WTC11 (cell line): ENCODE measurements around the gene SLTM.

Experiments
- CREB1 ChIP-seq: sonication (generic); formaldehyde crosslinking; IDR thresholded peaks from 2 replicates; pipeline ENCODE4 v1.8.0; 2023; ENCODE audit warnings: mild to moderate bottlenecking, missing genetic modification reagents
- ELF4 ChIP-seq: sonication (generic); formaldehyde crosslinking; IDR thresholded peaks from 2 replicates; pipeline ENCODE4 v1.8.1; 2022; ENCODE audit warnings: low read depth, mild to moderate bottlenecking, moderate library complexity, missing genetic modification reagents
- ESRRA ChIP-seq: sonication (generic); formaldehyde crosslinking; IDR thresholded peaks from 2 replicates; pipeline ENCODE4 v1.8.1; 2022; ENCODE audit warnings: mild to moderate bottlenecking, missing genetic modification reagents, borderline replicate concordance
- FOXJ3 ChIP-seq: sonication (generic); formaldehyde crosslinking; IDR thresholded peaks from 2 replicates; pipeline ENCODE4 v1.9.0; 2021; ENCODE audit warnings: missing genetic modification reagents, mild to moderate bottlenecking, borderline replicate concordance
- NFYB ChIP-seq: sonication (generic); formaldehyde crosslinking; conservative IDR thresholded peaks from 2 replicates; pipeline ENCODE4 v1.8.0; 2022; ENCODE audit warnings: low read depth, missing genetic modification reagents
- TF ChIP-seq, protein P1 (sequence below): fragments of 200-600 bp; IDR thresholded peaks from 2 replicates; pipeline ENCODE4 v1.8.0; 2022; ENCODE audit warnings: antibody characterized with exemption
- TF ChIP-seq, protein P2 (sequence below): sonication (generic); formaldehyde crosslinking; IDR thresholded peaks from 2 replicates; pipeline ENCODE4 v1.8.1; 2023; ENCODE audit warnings: mild to moderate bottlenecking, missing genetic modification reagents, moderate library complexity

DNA sequence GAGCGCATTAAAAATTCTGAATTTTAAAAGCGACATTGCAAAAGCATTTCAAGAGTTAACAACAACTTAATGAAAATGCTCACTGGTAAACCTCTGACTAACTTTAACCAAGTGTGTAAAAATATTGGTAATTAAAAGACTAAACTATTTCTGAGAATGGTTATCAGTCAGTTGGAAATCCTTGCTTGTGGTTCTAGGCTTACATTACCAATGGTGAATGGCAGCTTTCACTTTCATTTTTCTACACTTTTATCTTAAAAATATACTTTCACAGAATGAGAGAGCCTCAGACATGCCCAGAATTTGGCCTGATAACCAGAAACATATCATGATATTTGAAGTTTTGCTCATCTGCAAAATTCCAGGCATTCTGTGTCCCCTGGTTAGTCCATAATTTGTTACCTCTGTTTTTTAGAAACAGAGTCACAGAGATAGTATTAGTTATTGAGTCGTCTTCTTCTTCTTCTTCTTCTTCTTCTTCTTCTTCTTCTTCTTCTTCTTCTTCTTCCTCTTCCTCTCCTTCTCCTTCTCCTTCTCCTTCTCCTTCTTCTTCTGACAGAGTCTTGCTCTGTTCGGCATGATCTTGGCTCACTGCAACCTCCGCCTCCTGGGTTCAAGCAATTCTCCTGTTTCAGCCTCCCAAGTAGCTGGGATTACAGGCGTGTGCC lies 48.5 kb upstream of the SLTM start:
- TF ChIP-seq CREB1 (CRISPR knock-in tag) (no peak), FOXJ3 (CRISPR knock-in tag) (no peak), NFYB (no peak), ELF4 (CRISPR knock-in tag) (no peak), ESRRA (CRISPR knock-in tag) (no peak)
- TF ChIP-seq, protein P1, sequence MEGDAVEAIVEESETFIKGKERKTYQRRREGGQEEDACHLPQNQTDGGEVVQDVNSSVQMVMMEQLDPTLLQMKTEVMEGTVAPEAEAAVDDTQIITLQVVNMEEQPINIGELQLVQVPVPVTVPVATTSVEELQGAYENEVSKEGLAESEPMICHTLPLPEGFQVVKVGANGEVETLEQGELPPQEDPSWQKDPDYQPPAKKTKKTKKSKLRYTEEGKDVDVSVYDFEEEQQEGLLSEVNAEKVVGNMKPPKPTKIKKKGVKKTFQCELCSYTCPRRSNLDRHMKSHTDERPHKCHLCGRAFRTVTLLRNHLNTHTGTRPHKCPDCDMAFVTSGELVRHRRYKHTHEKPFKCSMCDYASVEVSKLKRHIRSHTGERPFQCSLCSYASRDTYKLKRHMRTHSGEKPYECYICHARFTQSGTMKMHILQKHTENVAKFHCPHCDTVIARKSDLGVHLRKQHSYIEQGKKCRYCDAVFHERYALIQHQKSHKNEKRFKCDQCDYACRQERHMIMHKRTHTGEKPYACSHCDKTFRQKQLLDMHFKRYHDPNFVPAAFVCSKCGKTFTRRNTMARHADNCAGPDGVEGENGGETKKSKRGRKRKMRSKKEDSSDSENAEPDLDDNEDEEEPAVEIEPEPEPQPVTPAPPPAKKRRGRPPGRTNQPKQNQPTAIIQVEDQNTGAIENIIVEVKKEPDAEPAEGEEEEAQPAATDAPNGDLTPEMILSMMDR, result no peak
- TF ChIP-seq, protein P2, sequence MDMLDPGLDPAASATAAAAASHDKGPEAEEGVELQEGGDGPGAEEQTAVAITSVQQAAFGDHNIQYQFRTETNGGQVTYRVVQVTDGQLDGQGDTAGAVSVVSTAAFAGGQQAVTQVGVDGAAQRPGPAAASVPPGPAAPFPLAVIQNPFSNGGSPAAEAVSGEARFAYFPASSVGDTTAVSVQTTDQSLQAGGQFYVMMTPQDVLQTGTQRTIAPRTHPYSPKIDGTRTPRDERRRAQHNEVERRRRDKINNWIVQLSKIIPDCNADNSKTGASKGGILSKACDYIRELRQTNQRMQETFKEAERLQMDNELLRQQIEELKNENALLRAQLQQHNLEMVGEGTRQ (CRISPR knock-in tag), result no peak
